IMR-90 (cell line): Measurements from ENCODE around the gene CEACAM3. TPM values are rescaled to one million over a fixed set of nuclear protein-coding genes. Genes with fewer than 3 reads are reported as not detected.

ENCODE experiments used
- ATAC-seq: fragments of 200-7000 bp; cut with Tn5 transposase; 2 replicates; pipeline ENCODE4 v1.9.1; 2020; ENCODE audit warnings: low read depth, mild to moderate bottlenecking, moderate library complexity
- BruUV-seq: library from RNA; stranded (reverse); fragments of 400-500 nt; replicated peaks from 2 replicates; lab custom pipeline; 2021; lab: Mats Ljungman, UMichigan
- CTCF ChIA-PET: fragments of 300-600 bp; formaldehyde crosslinking; extraction: SDS; loops from one replicate; lab custom pipeline; 2021; ENCODE audit warnings: antibody characterized with exemption; lab: Yijun Ruan, JAX
- POLR2A ChIA-PET: fragments of 300-600 bp; sonication (Branson Sonifier 250); formaldehyde crosslinking; loops from one replicate; lab custom pipeline; 2022; ENCODE audit warnings: antibody characterized with exemption; ENCODE audit not compliant: unreplicated experiment; lab: Charles Lee
- DNase-seq: peaks from one replicate; pipeline ENCODE4 v3.0.0; 2013
- H2AFZ ChIP-seq: replicated peaks from 2 replicates; pipeline ENCODE3; 2013; ENCODE audit warnings: low read length, mild to moderate bottlenecking; ENCODE audit not compliant: poor library complexity
- H2AK5ac ChIP-seq: 2 replicates; pipeline ENCODE4 v1.6.1; 2013; ENCODE audit warnings: low read depth, low read length, inconsistent platforms
- H2AK9ac ChIP-seq: replicated peaks from 2 replicates; pipeline ENCODE3; 2013; ENCODE audit warnings: mild to moderate bottlenecking, low read depth, low read length, moderate library complexity; ENCODE audit not compliant: poor library complexity
- H2BK120ac ChIP-seq: 2 replicates; pipeline ENCODE4 v1.6.1; 2013; ENCODE audit warnings: low read depth, low read length, inconsistent platforms
- H2BK15ac ChIP-seq: 3 replicates; pipeline ENCODE4 v1.6.1; 2013; ENCODE audit warnings: low read depth, low read length, inconsistent platforms
- H2BK20ac ChIP-seq: 2 replicates; pipeline ENCODE4 v1.6.1; 2013; ENCODE audit warnings: low read depth, mild to moderate bottlenecking, inconsistent platforms, low read length, moderate library complexity
- H2BK5ac ChIP-seq: 2 replicates; pipeline ENCODE4 v1.6.1; 2013; ENCODE audit warnings: mild to moderate bottlenecking, low read depth, low read length, inconsistent platforms; ENCODE audit not compliant: poor library complexity, severe bottlenecking
- H3K14ac ChIP-seq: replicated peaks from 2 replicates; pipeline ENCODE4 v1.6.1; 2013; ENCODE audit warnings: low read depth, low read length, inconsistent platforms
- H3K18ac ChIP-seq: 2 replicates; pipeline ENCODE4 v1.6.1; 2013; ENCODE audit warnings: low read depth, low read length, control low read depth
- H3K23ac ChIP-seq: 2 replicates; pipeline ENCODE4 v1.6.1; 2013; ENCODE audit warnings: low read depth, low read length, inconsistent platforms
- H3K27ac ChIP-seq: 2 replicates; pipeline ENCODE4 v1.5.1; 2013; ENCODE audit warnings: mild to moderate bottlenecking, control low read depth, low read length; ENCODE audit not compliant: insufficient read depth
- H3K27me3 ChIP-seq: 2 replicates; pipeline ENCODE4 v1.6.1; 2013; ENCODE audit warnings: low read length; ENCODE audit not compliant: control insufficient read depth, insufficient read depth
- H3K36me3 ChIP-seq: 2 replicates; pipeline ENCODE4 v1.6.1; 2013; ENCODE audit warnings: low read length, mixed read lengths; ENCODE audit not compliant: control insufficient read depth, insufficient read depth
- H3K4ac ChIP-seq: 2 replicates; pipeline ENCODE4 v1.6.1; 2013; ENCODE audit warnings: low read depth, low read length, inconsistent platforms
- H3K4me1 ChIP-seq: 2 replicates; pipeline ENCODE4 v1.6.1; 2013; ENCODE audit warnings: low read length, mixed read lengths; ENCODE audit not compliant: control insufficient read depth, insufficient read depth
- H3K4me2 ChIP-seq: 2 replicates; pipeline ENCODE4 v1.6.1; 2013; ENCODE audit warnings: low read depth, mild to moderate bottlenecking, control low read depth, low read length, moderate library complexity
- H3K4me3 ChIP-seq: 2 replicates; pipeline ENCODE4 v1.5.1; 2013; ENCODE audit warnings: low read depth, mild to moderate bottlenecking, control low read depth, low read length, moderate library complexity; ENCODE audit not compliant: insufficient read depth
- H3K56ac ChIP-seq: 2 replicates; pipeline ENCODE4 v1.6.1; 2013; ENCODE audit warnings: low read length, inconsistent platforms; ENCODE audit not compliant: insufficient read depth; ENCODE audit errors: extremely low read depth
- H3K79me1 ChIP-seq, 2 experiments: 2 replicates each; pipeline ENCODE4 v1.6.1; 2013; ENCODE audit warnings: low read length in 2 of 2, inconsistent platforms in 1 of 2, low read depth in 1 of 2
- H3K9ac ChIP-seq: 2 replicates; pipeline ENCODE4 v1.6.1; 2013; ENCODE audit warnings: low read depth, low read length, control low read depth
- H3K9me1 ChIP-seq: 2 replicates; pipeline ENCODE4 v1.6.1; 2013; ENCODE audit warnings: low read length, inconsistent platforms; ENCODE audit not compliant: insufficient read depth
- H3K9me3 ChIP-seq: 2 replicates; pipeline ENCODE4 v1.6.1; 2013; ENCODE audit warnings: low read length; ENCODE audit not compliant: control insufficient read depth, insufficient read depth
- H4K20me1 ChIP-seq: 2 replicates; pipeline ENCODE4 v1.6.1; 2013; ENCODE audit warnings: low read length, inconsistent platforms; ENCODE audit not compliant: insufficient read depth
- H4K5ac ChIP-seq: 2 replicates; pipeline ENCODE4 v1.6.1; 2013; ENCODE audit warnings: mild to moderate bottlenecking, low read depth, low read length, control low read depth
- H4K8ac ChIP-seq, 2 experiments: 2 replicates each; pipeline ENCODE4 v1.6.1; 2013; ENCODE audit warnings: low read depth in 2 of 2, low read length in 2 of 2, control low read depth in 1 of 2, inconsistent platforms in 1 of 2
- H4K91ac ChIP-seq: 2 replicates; pipeline ENCODE4 v1.6.1; 2013; ENCODE audit warnings: low read depth, low read length, inconsistent platforms; ENCODE audit not compliant: insufficient read depth
- FOS ChIP-seq: fragments of 150-350 bp; IDR thresholded peaks from 2 replicates; pipeline ENCODE4 v1.6.1; 2016; ENCODE audit warnings: low read depth, low read length
- SMC3 ChIP-seq: fragments of 150-350 bp; IDR thresholded peaks from 2 replicates; pipeline ENCODE4 v1.6.1; 2016; ENCODE audit warnings: low read depth, mild to moderate bottlenecking, antibody characterized with exemption, low read length, moderate library complexity
- WGBS, 2 experiments: methylation state at CpG; one replicate each; pipeline versions ENCODE4 v1.1.5 to v1.1.7; 2013; ENCODE audit warnings: missing lambda C conversion rate in 2 of 2; ENCODE audit not compliant: insufficient read length in 1 of 2; ENCODE audit errors: extremely low coverage in 2 of 2; 5-methylcytosine and 5-hydroxymethylcytosine counted together
- dilution Hi-C: fragments of 300-500 bp; cut with HindIII; formaldehyde crosslinking; loops from one replicate; pipeline ENCODE4 v1.14.3; 2018; ENCODE audit warnings: low sequenced_read_pairs; ENCODE audit not compliant: unreplicated experiment
- in situ Hi-C: fragments of 300-500 bp; cut with MboI; formaldehyde crosslinking; loops from 3 replicates; pipeline ENCODE4 v1.14.3; 2019; ENCODE audit warnings: low sequenced_read_pairs, inconsistent platforms, mixed read lengths
- intact Hi-C: fragments of 100-400 bp; cut with micrococcal nuclease; formaldehyde crosslinking; loops from 2 replicates; pipeline ENCODE4 v1.10.0; 2022
- polyA plus RNA-seq, 3 experiments: library from polyadenylated mRNA; depleted of rRNA; stranded (reverse); fragments of >200 nt; gene quantifications; 2 replicates each; pipeline ENCODE4 v1.2.3, GENCODE V29; 2012; ENCODE audit warnings: low replicate concordance in 1 of 3
- total RNA-seq: library from RNA; depleted of rRNA; stranded (reverse); fragments of >200 nt; gene quantifications from 2 replicates; pipeline ENCODE4 v1.2.3, GENCODE V29; 2012
- TF ChIP-seq, protein P1 (sequence below): fragments of 150-350 bp; IDR thresholded peaks from 2 replicates; pipeline ENCODE4 v1.6.1; 2017; ENCODE audit warnings: mild to moderate bottlenecking, antibody characterized with exemption, low read length, low read depth

The CEACAM3 gene
- total and polyA plus RNA-seq, 2 of the 4 experiments (the other 2 are of a cell fraction): not detected

DNA sequence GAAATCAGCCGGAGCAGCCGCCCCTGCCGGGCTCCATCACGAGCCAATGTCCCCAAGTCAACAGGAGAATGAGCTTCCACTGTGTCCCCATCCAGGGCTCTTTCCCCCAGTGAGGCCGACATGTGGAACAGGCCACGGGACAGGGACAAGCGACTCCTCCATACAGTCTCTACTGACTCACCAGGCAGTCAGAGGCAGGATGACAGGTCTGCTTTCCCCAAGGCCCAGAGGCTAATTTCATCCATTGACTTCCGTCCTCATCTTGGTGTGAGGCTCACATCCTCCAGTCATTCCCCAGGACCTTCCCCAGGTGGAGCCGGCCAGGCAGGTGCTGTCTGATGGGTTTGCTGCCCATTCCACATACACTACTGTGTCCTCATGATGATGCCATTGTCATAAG, 37.5 kb upstream of the CEACAM3 start:
- H3K9ac ChIP-seq: no peak overlapping the region
- no peaks in the 10 kb centered on the region for H3K36me3 ChIP-seq
- H3K27ac ChIP-seq: no peak overlapping the region
- no peaks in the 10 kb centered on the region for H3K9me1 ChIP-seq
- no peak overlapping the region for H4K5ac ChIP-seq
- H3K4me2 ChIP-seq: no peak overlapping the region
- H2AK5ac ChIP-seq: no peak overlapping the region
- H4K20me1 ChIP-seq: no peaks in the 10 kb centered on the region
- H2AFZ ChIP-seq: no peak overlapping the region
- H4K8ac ChIP-seq: no peak overlapping the region
- H3K56ac ChIP-seq: no peak overlapping the region
- no peak overlapping the region for H3K14ac ChIP-seq
- no peaks in the 10 kb centered on the region for H3K79me1 ChIP-seq
- CTCF ChIA-PET: interaction anchor here (0.5 kb wide), 1 partner anchor 67 kb away, joined by 5 read pairs; no protein-coding TSS in a partner anchor
- in situ Hi-C loops: no loop called here
- H3K18ac ChIP-seq: no peak overlapping the region
- no peaks in the 10 kb centered on the region for H3K4me1 ChIP-seq
- no peak overlapping the region for H2BK120ac ChIP-seq
- dilution Hi-C loops: no loop called here
- POLR2A ChIA-PET: no interaction called here
- H3K23ac ChIP-seq: no peak overlapping the region
- H2BK20ac ChIP-seq: no peak overlapping the region
- no peak overlapping the region for H4K91ac ChIP-seq
- H3K4me3 ChIP-seq: no peak overlapping the region
- H3K27me3 ChIP-seq: no peaks in the 10 kb centered on the region
- H3K4ac ChIP-seq: no peak overlapping the region
- no peak overlapping the region for H2AK9ac ChIP-seq
- no peaks in the 10 kb centered on the region for H3K9me3 ChIP-seq
- no TSS peak for BruUV-seq
- intact Hi-C loops: no loop called here
- no peak for TF ChIP-seq FOS
- TF ChIP-seq SMC3: no peak
- TF ChIP-seq, protein P1, sequence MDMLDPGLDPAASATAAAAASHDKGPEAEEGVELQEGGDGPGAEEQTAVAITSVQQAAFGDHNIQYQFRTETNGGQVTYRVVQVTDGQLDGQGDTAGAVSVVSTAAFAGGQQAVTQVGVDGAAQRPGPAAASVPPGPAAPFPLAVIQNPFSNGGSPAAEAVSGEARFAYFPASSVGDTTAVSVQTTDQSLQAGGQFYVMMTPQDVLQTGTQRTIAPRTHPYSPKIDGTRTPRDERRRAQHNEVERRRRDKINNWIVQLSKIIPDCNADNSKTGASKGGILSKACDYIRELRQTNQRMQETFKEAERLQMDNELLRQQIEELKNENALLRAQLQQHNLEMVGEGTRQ: 0 out of 2 replicates have a peak, but pooled peaks have one; percentile 20
- 60% methylated on average over 6 of the region's 9 CpGs; no CpG with 5 or more reads in 1 of the 2 experiments for WGBS, 2 experiments
- no peak overlapping the region for H2BK15ac ChIP-seq
- H2BK5ac ChIP-seq: no peak overlapping the region
- no peak for ATAC-seq
- DNase-seq: no peak
